ENCODE measurements around the gene OLFM1.
"Not testable (repeated sequence)": the region's sequence is repeated elsewhere in the genome, so short reads cannot be mapped to it uniquely, and the experiment has no call there.

Gene OLFM1

GRCh38 chr9:135135929-135136315, 48.5 kb downstream of the OLFM1 start:
- DNase-seq: no peak

- peak; percentile 21 for DNase-seq
Observed at GRCh38 chr9:135136481-135136880, 49.0 kb downstream of the OLFM1 start.

- DNase-seq: peak; percentile 77
Observed at GRCh38 chr9:135136991-135137832, 49.7 kb downstream of the OLFM1 start.

DNA sequence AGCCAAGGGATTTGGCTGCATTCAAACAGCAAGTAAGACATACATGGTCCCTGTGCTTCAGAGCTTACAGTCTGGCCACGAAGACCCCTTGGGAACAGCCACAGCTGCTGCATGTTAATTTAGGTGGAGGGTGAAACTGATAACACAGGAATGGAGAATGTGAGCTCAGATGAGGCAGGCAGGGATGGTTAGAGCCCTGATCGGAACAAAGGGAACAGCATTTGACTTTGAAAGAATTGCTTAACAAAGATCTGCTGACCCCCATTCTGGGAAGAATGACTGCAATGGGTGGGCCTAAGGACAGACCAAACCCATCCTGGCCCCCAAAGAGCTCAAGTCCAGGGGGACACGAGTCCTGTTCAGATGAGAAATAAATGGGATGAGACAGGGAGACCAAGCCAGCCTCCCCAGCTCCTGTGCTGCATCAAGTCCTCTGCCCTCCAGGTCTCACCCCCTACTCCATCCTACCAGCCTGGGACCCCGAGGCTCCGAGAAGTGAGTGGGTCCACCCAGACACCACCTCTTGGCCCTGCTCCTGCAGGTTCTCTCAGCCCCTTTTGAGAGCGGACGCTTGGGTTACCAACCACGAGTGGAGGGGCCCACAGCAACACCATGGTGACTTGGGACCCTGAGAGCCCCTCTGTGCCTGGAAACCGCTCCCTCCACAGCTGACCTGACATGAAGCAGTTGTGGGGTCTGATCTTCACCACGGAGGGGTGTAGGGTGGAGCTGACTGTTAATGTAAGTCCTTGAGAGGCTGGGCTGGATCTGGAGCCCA, 50.8 kb downstream of the OLFM1 start:
- DNase-seq: peak; percentile 61

GRCh38 chr9:135139366-135139959, 52.0 kb downstream of the OLFM1 start:
- peak; percentile 39 for DNase-seq

GRCh38 chr9:135141183-135141774, 53.8 kb downstream of the OLFM1 start:
- no peak for DNase-seq

GRCh38 chr9:135144581-135145170, 57.2 kb downstream of the OLFM1 start:
- DNase-seq: peak; percentile 93

- no peak for DNase-seq
Observed at GRCh38 chr9:135145312-135145711, 57.8 kb downstream of the OLFM1 start.

DNA sequence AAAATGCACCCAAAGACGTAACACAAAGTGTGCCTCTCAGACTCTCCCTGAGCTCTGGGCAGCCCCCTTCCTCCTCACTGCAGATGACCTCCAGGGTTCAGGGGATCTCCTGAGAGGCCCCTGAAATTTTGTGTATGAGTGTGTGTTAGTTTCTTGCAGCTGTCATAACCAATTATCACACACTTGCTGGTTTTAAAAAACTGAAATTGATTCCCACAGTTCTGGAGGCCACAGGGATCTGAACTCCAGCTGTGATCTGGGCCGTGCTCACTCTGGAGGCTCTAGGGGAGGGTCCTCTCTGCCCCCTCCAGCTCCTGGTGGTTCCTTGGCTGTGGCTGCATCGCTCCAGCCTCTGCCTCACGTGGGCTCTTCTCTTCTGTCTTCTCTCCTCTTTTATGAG, 58.8 kb downstream of the OLFM1 start:
- DNase-seq: no peak

GRCh38 chr9:135146766-135147473, 59.5 kb downstream of the OLFM1 start:
- DNase-seq: peak; percentile 90

DNA sequence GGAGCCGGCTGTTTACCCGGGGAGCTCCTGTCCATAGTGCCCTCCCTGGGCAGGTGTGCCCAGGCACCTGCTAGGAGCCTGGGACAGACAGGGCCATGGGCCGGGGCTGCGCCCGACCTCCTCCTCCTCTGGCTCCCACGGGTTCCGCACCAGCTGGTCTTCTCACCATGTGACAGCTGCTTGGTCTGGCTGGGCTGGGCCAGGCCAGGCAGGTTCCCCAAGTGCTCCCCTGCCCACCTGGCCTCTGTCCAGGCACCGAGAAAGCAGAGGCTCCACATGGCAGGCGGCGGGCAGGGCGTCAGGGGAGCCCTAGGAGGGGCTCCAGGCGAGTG, 60.0 kb downstream of the OLFM1 start:
- DNase-seq: peak; percentile 90

- no peak for DNase-seq
Observed at GRCh38 chr9:135147938-135148337, 60.5 kb downstream of the OLFM1 start.

DNA sequence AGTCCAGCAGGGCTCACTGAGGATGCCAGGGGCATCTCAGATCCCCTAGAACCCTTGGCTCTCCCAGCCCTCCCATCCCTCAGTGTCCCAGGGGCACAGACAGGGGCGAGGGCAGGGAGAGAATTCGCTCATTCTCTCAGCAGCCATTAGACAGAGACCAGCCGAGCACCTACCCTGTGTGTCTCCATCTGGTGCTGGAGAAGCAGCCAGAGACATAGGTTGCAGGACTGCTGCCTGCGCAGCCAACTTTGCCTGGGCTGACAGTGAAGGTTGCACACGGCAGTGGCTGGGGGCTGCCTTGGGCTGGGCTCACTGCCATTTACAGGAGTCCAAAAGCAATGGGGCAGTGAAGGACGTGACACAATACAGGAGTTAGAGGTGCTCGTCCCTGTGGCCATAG, 60.9 kb downstream of the OLFM1 start:
- no peak for DNase-seq

- DNase-seq: not testable (repeated sequence)
Observed at GRCh38 chr9:135149901-135150300, 62.4 kb downstream of the OLFM1 start.

GRCh38 chr9:135150981-135151380, 63.5 kb downstream of the OLFM1 start:
- no peak for DNase-seq

- no peak for DNase-seq
Observed at GRCh38 chr9:135151757-135152613, 64.5 kb downstream of the OLFM1 start.

- DNase-seq: peak; percentile 68
Observed at GRCh38 chr9:135152614-135153334, 65.3 kb downstream of the OLFM1 start.

DNA sequence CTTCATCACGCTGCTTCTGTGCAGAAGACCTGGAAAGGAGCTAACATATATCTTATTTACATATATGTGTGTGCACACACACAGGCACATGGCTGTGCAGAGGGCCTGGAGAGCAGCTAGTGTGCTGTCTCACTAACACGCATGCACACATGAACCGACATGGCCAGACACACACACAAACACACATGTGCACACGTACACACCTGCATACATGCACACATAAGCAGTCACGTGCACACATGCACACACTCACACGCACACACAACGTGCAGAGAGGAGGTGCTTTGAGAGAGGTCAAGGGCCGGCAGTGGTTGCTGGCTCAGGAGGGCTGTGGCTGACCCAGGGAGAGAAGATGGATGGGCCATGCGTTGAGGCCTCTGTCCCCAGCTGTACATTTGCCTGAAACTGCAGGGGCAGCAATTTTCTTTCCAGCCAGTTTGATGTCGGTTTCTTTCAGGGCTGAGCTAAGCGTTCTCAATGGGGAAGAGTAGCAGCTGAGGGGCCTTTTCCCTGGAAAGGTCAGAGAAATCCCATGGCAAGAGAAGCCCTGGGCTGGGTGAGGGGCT, 66.7 kb downstream of the OLFM1 start:
- no peak for DNase-seq

- no peak for DNase-seq
Observed at GRCh38 chr9:135155396-135155795, 67.9 kb downstream of the OLFM1 start.

Measured in NCI-H2171 treated with DMSO at 0.1 percent for 48 hours (cell line).